HG03460 (cell line): ENCODE results near the gene NOP16.

ENCODE experiments used
- ATAC-seq: cut with Tn5 transposase; IDR thresholded peaks from one replicate; pipeline ENCODE4 v1.9.1; 2021; ENCODE audit not compliant: unreplicated experiment

NOP16 gene

GRCh38 chr5:176362233-176362490, 26.2 kb downstream of the NOP16 start:
- no peak for ATAC-seq

- peak; percentile 87 for ATAC-seq
Measured at GRCh38 chr5:176361437-176362232, 26.8 kb downstream of the NOP16 start, which contains the start of gene KIAA1191. KIAA1191 (minus strand) TSS chr5:176361764; CDS start chr5:176359508, 2,256 bp downstream.

- no peak for ATAC-seq
Measured at GRCh38 chr5:176360894-176361436, 27.4 kb downstream of the NOP16 start.

- ATAC-seq, result no peak
Measured at GRCh38 chr5:176359658-176360057, 28.7 kb downstream of the NOP16 start.

- ATAC-seq, result no peak
Measured at GRCh38 chr5:176356179-176356566, 32.2 kb downstream of the NOP16 start.

- no peak for ATAC-seq
Measured at GRCh38 chr5:176355400-176356178, 32.8 kb downstream of the NOP16 start.

- no peak for ATAC-seq
Measured at GRCh38 chr5:176353533-176353932, 34.9 kb downstream of the NOP16 start.

GRCh38 chr5:176352116-176352878, 36.1 kb downstream of the NOP16 start:
- ATAC-seq, result no peak

- ATAC-seq, result no peak
Measured at GRCh38 chr5:176350416-176350815, 38.0 kb downstream of the NOP16 start.

- no peak for ATAC-seq
Measured at GRCh38 chr5:176342766-176343458, 45.5 kb downstream of the NOP16 start.

- no peak for ATAC-seq
Measured at GRCh38 chr5:176342158-176342483, 46.3 kb downstream of the NOP16 start.

GRCh38 chr5:176341325-176342157, 46.9 kb downstream of the NOP16 start:
- no peak for ATAC-seq

GRCh38 chr5:176339304-176339703, 49.1 kb downstream of the NOP16 start:
- no peak for ATAC-seq

- no peak for ATAC-seq
Measured at GRCh38 chr5:176337913-176338312, 50.5 kb downstream of the NOP16 start.

- no peak for ATAC-seq
Measured at GRCh38 chr5:176334031-176334770, 54.2 kb downstream of the NOP16 start.
